Mesendoderm (in vitro differentiated cells): Measurements from ENCODE around the gene TUBA4B.
A peak's percentile ranks its signal among the peaks of the same experiment; 100 is the strongest.

ENCODE experiments used
- DNase-seq: peaks from one replicate; pipeline ENCODE4 v3.0.0; 2013
- H2AK5ac ChIP-seq: 2 replicates; pipeline ENCODE4 v1.6.1; 2013; ENCODE audit warnings: low read length, inconsistent platforms
- H2BK120ac ChIP-seq: 2 replicates; pipeline ENCODE4 v1.6.1; 2013; ENCODE audit warnings: low read depth, mild to moderate bottlenecking, low read length, moderate library complexity, mixed read lengths
- H2BK15ac ChIP-seq: replicated peaks from 2 replicates; pipeline ENCODE4 v1.6.1; 2013; ENCODE audit warnings: low read depth, mild to moderate bottlenecking, moderate library complexity
- H2BK5ac ChIP-seq: 2 replicates; pipeline ENCODE4 v1.6.1; 2013; ENCODE audit warnings: low read length, inconsistent platforms
- H3K18ac ChIP-seq: 2 replicates; pipeline ENCODE4 v1.6.1; 2013; ENCODE audit warnings: mild to moderate bottlenecking, low read length, mixed read lengths
- H3K23ac ChIP-seq: one replicate; pipeline ENCODE4 v1.6.1; 2013; ENCODE audit warnings: low read length
- H3K27ac ChIP-seq: 2 replicates; pipeline ENCODE4 v1.5.1; 2013; ENCODE audit warnings: low read depth, mild to moderate bottlenecking, inconsistent platforms, low read length, moderate library complexity
- H3K27me3 ChIP-seq: 2 replicates; pipeline ENCODE4 v1.6.1; 2013; ENCODE audit warnings: low read length, control low read depth, mild to moderate bottlenecking, inconsistent platforms; ENCODE audit not compliant: insufficient read depth, poor library complexity
- H3K36me3 ChIP-seq: 2 replicates; pipeline ENCODE4 v1.6.1; 2013; ENCODE audit warnings: low read length, inconsistent platforms; ENCODE audit not compliant: control insufficient read depth, insufficient read depth
- H3K4ac ChIP-seq: one replicate; pipeline ENCODE4 v1.6.1; 2013; ENCODE audit warnings: low read depth, mild to moderate bottlenecking, low read length, moderate library complexity
- H3K4me1 ChIP-seq: 2 replicates; pipeline ENCODE4 v1.6.1; 2013; ENCODE audit warnings: low read depth, low read length, inconsistent platforms; ENCODE audit not compliant: control insufficient read depth
- H3K4me2 ChIP-seq: 2 replicates; pipeline ENCODE4 v1.6.1; 2013; ENCODE audit warnings: low read length
- H3K4me3 ChIP-seq: 2 replicates; pipeline ENCODE4 v1.5.1; 2013; ENCODE audit warnings: mild to moderate bottlenecking, low read length
- H3K56ac ChIP-seq: one replicate; pipeline ENCODE4 v1.6.1; 2013; ENCODE audit warnings: low read length
- H3K79me1 ChIP-seq: 2 replicates; pipeline ENCODE4 v1.6.1; 2013; ENCODE audit warnings: low read length, inconsistent platforms
- H3K79me2 ChIP-seq: 2 replicates; pipeline ENCODE4 v1.6.1; 2013; ENCODE audit warnings: mild to moderate bottlenecking, low read length; ENCODE audit not compliant: control insufficient read depth, insufficient read depth
- H3K9ac ChIP-seq: 2 replicates; pipeline ENCODE4 v1.6.1; 2013; ENCODE audit warnings: low read length, inconsistent platforms
- H4K5ac ChIP-seq: one replicate; pipeline ENCODE4 v1.6.1; 2013; ENCODE audit warnings: low read length
- H4K8ac ChIP-seq: one replicate; pipeline ENCODE4 v1.6.1; 2013; ENCODE audit warnings: low read depth, mild to moderate bottlenecking, control low read depth, low read length, moderate library complexity
- WGBS: extraction: QIAGEN DNeasy Blood & Tissue Kit; methylation state at CpG from one replicate; pipeline ENCODE4 v1.1.7; 2013; ENCODE audit warnings: low lambda C conversion rate, missing lambda C conversion rate; ENCODE audit not compliant: insufficient coverage; ENCODE audit errors: extremely low coverage; 5-methylcytosine and 5-hydroxymethylcytosine counted together

Gene TUBA4B

GRCh38 chr2:219207134-219207883, 45.7 kb upstream of the TUBA4B start:
- peak overlapping the region; percentile 70 for H3K9ac ChIP-seq
- no peak overlapping the region for H4K8ac ChIP-seq
- H3K79me2 ChIP-seq: no peaks in the 10 kb centered on the region
- peak overlapping the region; percentile 46 for H3K4me3 ChIP-seq
- H2AK5ac ChIP-seq: no peak overlapping the region
- H3K36me3 ChIP-seq: peaks cover 2% of the 10 kb centered on the region
- H3K4me2 ChIP-seq: peak overlapping the region; percentile 91
- H3K4me1 ChIP-seq: peaks cover 4% of the 10 kb centered on the region
- no peak overlapping the region for H2BK15ac ChIP-seq
- no peak overlapping the region for H3K23ac ChIP-seq
- DNase-seq: peak; percentile 20
- no peak overlapping the region for H3K18ac ChIP-seq
- H3K4ac ChIP-seq: no peak overlapping the region
- WGBS: no CpG with 5 or more reads among the region's 22 CpGs
- H2BK5ac ChIP-seq: no peak overlapping the region
- H4K5ac ChIP-seq: no peak overlapping the region
- H3K79me1 ChIP-seq: no peaks in the 10 kb centered on the region
- H3K27ac ChIP-seq: no peak overlapping the region
- peak overlapping the region; percentile 88 for H3K56ac ChIP-seq
- H2BK120ac ChIP-seq: no peak overlapping the region
- H3K27me3 ChIP-seq: no peaks in the 10 kb centered on the region

GRCh38 chr2:219207884-219208740, 44.9 kb upstream of the TUBA4B start:
- Histone ChIP-seq H3K18ac (no peak overlapping the region), H2BK15ac (no peak overlapping the region), H3K36me3 (peaks cover 2% of the 10 kb centered on the region), H3K79me2 (no peaks in the 10 kb centered on the region), H2AK5ac (no peak overlapping the region), H3K56ac (no peak overlapping the region), H3K4me3 (no peak overlapping the region), H3K4me1 (peaks cover 4% of the 10 kb centered on the region), H3K4ac (no peak overlapping the region), H4K5ac (no peak overlapping the region), H4K8ac (no peak overlapping the region), H2BK5ac (no peak overlapping the region), H2BK120ac (no peak overlapping the region), H3K27ac (no peak overlapping the region), H3K79me1 (no peaks in the 10 kb centered on the region), H3K27me3 (no peaks in the 10 kb centered on the region), H3K9ac (no peak overlapping the region), H3K4me2 (no peak overlapping the region), H3K23ac (no peak overlapping the region)
- DNase-seq: no peak
- WGBS: no CpG with 5 or more reads among the region's 17 CpGs

GRCh38 chr2:219209236-219210195, 43.5 kb upstream of the TUBA4B start:
- H4K5ac ChIP-seq: no peak overlapping the region
- no peak overlapping the region for H3K18ac ChIP-seq
- H3K27me3 ChIP-seq: no peaks in the 10 kb centered on the region
- no peak overlapping the region for H2BK15ac ChIP-seq
- H3K27ac ChIP-seq: no peak overlapping the region
- H3K79me2 ChIP-seq: no peaks in the 10 kb centered on the region
- DNase-seq: no peak
- no peak overlapping the region for H2AK5ac ChIP-seq
- peaks cover 4% of the 10 kb centered on the region for H3K36me3 ChIP-seq
- no peak overlapping the region for H3K23ac ChIP-seq
- no peak overlapping the region for H3K4me2 ChIP-seq
- no peaks in the 10 kb centered on the region for H3K79me1 ChIP-seq
- no peak overlapping the region for H4K8ac ChIP-seq
- no peak overlapping the region for H2BK120ac ChIP-seq
- H3K4me3 ChIP-seq: no peak overlapping the region
- no peak overlapping the region for H2BK5ac ChIP-seq
- no peak overlapping the region for H3K4ac ChIP-seq
- H3K4me1 ChIP-seq: peaks cover 4% of the 10 kb centered on the region
- WGBS: no CpG with 5 or more reads among the region's 18 CpGs
- H3K9ac ChIP-seq: no peak overlapping the region
- no peak overlapping the region for H3K56ac ChIP-seq

- H3K79me2 ChIP-seq: no peaks in the 10 kb centered on the region
- no peak overlapping the region for H3K56ac ChIP-seq
- H3K9ac ChIP-seq: no peak overlapping the region
- H4K5ac ChIP-seq: no peak overlapping the region
- no peak overlapping the region for H2AK5ac ChIP-seq
- no peaks in the 10 kb centered on the region for H3K27me3 ChIP-seq
- H3K27ac ChIP-seq: no peak overlapping the region
- peaks cover 4% of the 10 kb centered on the region for H3K4me1 ChIP-seq
- no peak overlapping the region for H3K18ac ChIP-seq
- H2BK5ac ChIP-seq: no peak overlapping the region
- H3K4ac ChIP-seq: no peak overlapping the region
- DNase-seq: no peak
- WGBS: no CpG with 5 or more reads among the region's 24 CpGs
- no peak overlapping the region for H2BK120ac ChIP-seq
- H3K36me3 ChIP-seq: peaks cover 4% of the 10 kb centered on the region
- no peaks in the 10 kb centered on the region for H3K79me1 ChIP-seq
- no peak overlapping the region for H3K4me2 ChIP-seq
- no peak overlapping the region for H3K23ac ChIP-seq
- no peak overlapping the region for H4K8ac ChIP-seq
- H2BK15ac ChIP-seq: no peak overlapping the region
- no peak overlapping the region for H3K4me3 ChIP-seq
Observed at GRCh38 chr2:219210196-219210885, 42.7 kb upstream of the TUBA4B start.

GRCh38 chr2:219210886-219211362, 42.1 kb upstream of the TUBA4B start:
- H2BK5ac ChIP-seq: no peak overlapping the region
- no CpG with 5 or more reads among the region's 9 CpGs for WGBS
- H3K79me2 ChIP-seq: no peaks in the 10 kb centered on the region
- H3K4ac ChIP-seq: no peak overlapping the region
- H4K8ac ChIP-seq: no peak overlapping the region
- H3K9ac ChIP-seq: no peak overlapping the region
- peaks cover 4% of the 10 kb centered on the region for H3K4me1 ChIP-seq
- H3K23ac ChIP-seq: no peak overlapping the region
- no peak overlapping the region for H2AK5ac ChIP-seq
- H3K4me3 ChIP-seq: no peak overlapping the region
- H3K36me3 ChIP-seq: peaks cover 4% of the 10 kb centered on the region
- H2BK15ac ChIP-seq: no peak overlapping the region
- no peak overlapping the region for H3K27ac ChIP-seq
- no peak overlapping the region for H2BK120ac ChIP-seq
- no peak overlapping the region for H3K56ac ChIP-seq
- no peaks in the 10 kb centered on the region for H3K27me3 ChIP-seq
- peak; percentile 33 for DNase-seq
- peaks cover 1% of the 10 kb centered on the region for H3K79me1 ChIP-seq
- no peak overlapping the region for H3K4me2 ChIP-seq
- no peak overlapping the region for H3K18ac ChIP-seq
- H4K5ac ChIP-seq: no peak overlapping the region
